ENCODE data around the gene LCN9. TPM values are rescaled to one million over a fixed set of nuclear protein-coding genes. Genes with fewer than 3 reads are reported as not detected.

The LCN9 gene, protein sequence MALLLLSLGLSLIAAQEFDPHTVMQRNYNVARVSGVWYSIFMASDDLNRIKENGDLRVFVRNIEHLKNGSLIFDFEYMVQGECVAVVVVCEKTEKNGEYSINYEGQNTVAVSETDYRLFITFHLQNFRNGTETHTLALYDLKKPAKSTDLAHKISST
- total RNA-seq: not detected in 2 replicates

GRCh38 chr9:135662758-135663450 lies at the start of gene LCN9:
Gene LCN9 (plus strand): TSS chr9:135663309. CDS start chr9:135663322, 13 bp downstream.

DNA sequence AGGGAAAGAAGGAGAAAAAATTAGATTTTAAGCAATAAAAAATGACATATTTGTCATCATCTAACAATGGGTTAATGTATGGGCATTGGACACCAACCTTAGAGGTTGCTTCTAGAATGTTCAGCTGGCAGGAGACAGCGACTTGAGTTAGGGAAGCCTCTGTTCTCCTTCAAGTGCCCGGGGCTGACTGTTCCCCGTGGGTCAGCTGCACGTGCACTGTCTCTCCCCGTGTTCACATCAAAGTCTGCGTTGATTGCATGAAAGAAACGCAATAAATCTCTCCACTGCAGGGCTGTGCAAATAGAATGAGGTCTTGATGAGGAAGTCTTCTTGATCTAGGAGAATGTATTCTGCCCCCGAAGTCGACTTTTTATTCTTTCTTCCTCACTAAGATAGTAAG lies 23.9 kb upstream of the LCN9 start, which contains the start of gene GLT6D1:
Gene GLT6D1, minus strand, starts transcription at position 345 of the 400 bp plus-strand sequence. CDS start 353 bp downstream, outside the sequence.

GRCh38 chr9:135699440-135699839 lies 36.3 kb downstream of the LCN9 start, which contains the start of gene SOHLH1:
Gene SOHLH1 (minus strand): TSS chr9:135699481. CDS start chr9:135699467, 14 bp downstream.

GRCh38 chr9:135701959-135702721 lies 39.0 kb downstream of the LCN9 start, which contains the start of gene KCNT1:
Gene KCNT1 (plus strand): TSS chr9:135702185. CDS start chr9:135702259, 74 bp downstream.

Other genes with a start within 250 kb of the LCN9 start
- 7.6 and 7.9 TPM in 2 replicates for gene PPP1R26, start 183.5 kb upstream of the LCN9 start, total RNA-seq
- 43.7 and 47.1 TPM in 2 replicates for gene MRPS2, start 162.6 kb upstream of the LCN9 start, total RNA-seq
- not detected in 2 replicates for gene LCN1, start 141.9 kb upstream of the LCN9 start, total RNA-seq
- not detected in 2 replicates for gene OBP2A, start 117.2 kb upstream of the LCN9 start, total RNA-seq
- not detected in 2 replicates for gene PAEP, start 101.6 kb upstream of the LCN9 start, total RNA-seq
- gene GLT6D1, start 23.8 kb upstream of the LCN9 start, total RNA-seq: not detected in 2 replicates
- not detected in 2 replicates for gene SOHLH1, start 36.2 kb downstream of the LCN9 start, total RNA-seq
- not detected in 2 replicates for gene KCNT1, start 38.9 kb downstream of the LCN9 start, total RNA-seq
- 18.7 and 22.9 TPM in 2 replicates for gene CAMSAP1, start 244.2 kb downstream of the LCN9 start, total RNA-seq

Measured in bronchus fibroblast of lung (primary cell).